OCI-LY3 (cell line): ENCODE results near the gene PKD2L2.

Experiments
- CTCF ChIP-seq: fragments of 200-600, 300-600 bp; sonication (generic); IDR thresholded peaks from 2 replicates; pipeline ENCODE4 v1.5.1; 2014; ENCODE audit warnings: antibody characterized with exemption, low read length, low read depth
- EZH2phosphoT487 ChIP-seq: fragments of 200-600 bp; shearing (Covaris generic); IDR thresholded peaks from 2 replicates; pipeline ENCODE4 v1.6.1; 2018; ENCODE audit warnings: antibody characterized with exemption, mixed run types, low read depth

- TF ChIP-seq CTCF (no peak), EZH2phosphoT487 (no peak)
Observed at GRCh38 chr5:137856916-137857862, 32.1 kb upstream of the PKD2L2 start.
